Smooth muscle cell (in vitro differentiated cells): ENCODE data around the gene PVALEF. TPM values are rescaled to one million over a fixed set of nuclear protein-coding genes. Genes with fewer than 3 reads are reported as not detected.

Experiments used
- DNase-seq: peaks from one replicate; lab custom pipeline; 2025; ENCODE audit not compliant: unreplicated experiment; lab: John Stamatoyannopoulos, UW
- H2AFZ ChIP-seq: fragments of 200-600 bp; sonication (generic); 2 replicates; pipeline ENCODE4 v1.6.0; 2016; ENCODE audit warnings: antibody characterized with exemption, low read depth, mild to moderate bottlenecking
- H3F3A ChIP-seq: fragments of 200-600 bp; sonication (generic); 2 replicates; pipeline ENCODE4 v1.6.0; 2017; ENCODE audit warnings: antibody characterized with exemption, low read depth
- H3K27ac ChIP-seq: fragments of 200-600 bp; sonication (generic); 2 replicates; pipeline ENCODE4 v1.5.1; 2016; ENCODE audit warnings: low read depth, mild to moderate bottlenecking
- H3K27me3 ChIP-seq: fragments of 200-600 bp; sonication (generic); 2 replicates; pipeline ENCODE4 v1.6.1; 2016; ENCODE audit warnings: low read depth, mild to moderate bottlenecking
- H3K36me3 ChIP-seq: fragments of 200-600 bp; sonication (generic); 2 replicates; pipeline ENCODE4 v1.5.1; 2016; ENCODE audit warnings: low read depth
- H3K4me1 ChIP-seq: fragments of 200-600 bp; sonication (generic); 2 replicates; pipeline ENCODE4 v1.5.1; 2016; ENCODE audit warnings: low read depth
- H3K4me2 ChIP-seq: fragments of 200-600 bp; sonication (generic); 2 replicates; pipeline ENCODE4 v1.6.0; 2016; ENCODE audit warnings: mild to moderate bottlenecking
- H3K4me3 ChIP-seq: fragments of 200-600 bp; sonication (generic); 2 replicates; pipeline ENCODE4 v1.5.1; 2016; ENCODE audit warnings: mild to moderate bottlenecking
- H3K79me2 ChIP-seq: fragments of 200-600 bp; sonication (generic); 2 replicates; pipeline ENCODE4 v1.6.0; 2016; ENCODE audit warnings: low read depth, mild to moderate bottlenecking
- H3K9ac ChIP-seq: fragments of 200-600 bp; sonication (generic); 2 replicates; pipeline ENCODE4 v1.6.0; 2016; ENCODE audit warnings: low read depth
- H3K9me3 ChIP-seq: fragments of 200-600 bp; sonication (generic); replicated peaks from 2 replicates; pipeline ENCODE4 v1.5.1; 2016; ENCODE audit warnings: low read depth
- H4K20me1 ChIP-seq: fragments of 200-600 bp; sonication (generic); 2 replicates; pipeline ENCODE4 v1.6.0; 2016; ENCODE audit warnings: low read depth
- WGBS: methylation state at CpG from one replicate; pipeline ENCODE4 v1.1.7; 2016; ENCODE audit warnings: low lambda C conversion rate; 5-methylcytosine and 5-hydroxymethylcytosine counted together
- polyA plus RNA-seq: library from polyadenylated mRNA; unstranded; fragments of >200 nt; fragmentation: Nextera tagmentation; extraction: Ambion mirVana; gene quantifications from 2 replicates; pipeline ENCODE4 v1.2.1, GENCODE V29; 2016
- total RNA-seq: library from RNA; depleted of rRNA; stranded (reverse); fragments of >200 nt; gene quantifications from 2 replicates; pipeline ENCODE4 v1.2.3, GENCODE V29; 2014
- TF ChIP-seq, protein P1 (sequence below): fragments of 200-600 bp; sonication (generic); IDR thresholded peaks from 2 replicates; pipeline ENCODE4 v1.5.1; 2017; ENCODE audit warnings: borderline replicate concordance, mild to moderate bottlenecking, antibody characterized with exemption; ENCODE audit not compliant: insufficient read depth, poor library complexity, severe bottlenecking

Gene PVALEF
- total and polyA plus RNA-seq, 2 experiments from 2014 or later: not detected

DNA sequence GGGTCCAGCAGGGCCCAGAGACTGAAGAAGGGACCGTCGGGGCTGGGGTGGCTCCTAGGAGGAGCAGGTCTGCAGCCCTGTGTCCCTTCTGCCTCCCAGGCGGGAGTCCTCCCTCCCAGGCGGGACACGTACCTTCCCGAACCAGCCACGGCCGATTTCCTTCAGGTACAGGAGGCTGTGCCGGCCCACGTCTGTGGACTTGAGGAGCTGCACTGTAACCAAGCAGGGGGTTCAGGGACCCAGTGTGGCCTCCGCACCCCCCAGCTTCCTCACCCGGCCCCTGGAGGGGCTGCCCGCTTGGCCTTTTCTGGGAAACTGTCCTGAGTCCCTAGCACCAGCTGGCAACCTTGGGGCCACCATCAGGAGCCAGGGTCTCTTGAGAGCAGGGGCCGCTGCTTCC, 37.0 kb upstream of the PVALEF start:
- TF ChIP-seq, protein P1, sequence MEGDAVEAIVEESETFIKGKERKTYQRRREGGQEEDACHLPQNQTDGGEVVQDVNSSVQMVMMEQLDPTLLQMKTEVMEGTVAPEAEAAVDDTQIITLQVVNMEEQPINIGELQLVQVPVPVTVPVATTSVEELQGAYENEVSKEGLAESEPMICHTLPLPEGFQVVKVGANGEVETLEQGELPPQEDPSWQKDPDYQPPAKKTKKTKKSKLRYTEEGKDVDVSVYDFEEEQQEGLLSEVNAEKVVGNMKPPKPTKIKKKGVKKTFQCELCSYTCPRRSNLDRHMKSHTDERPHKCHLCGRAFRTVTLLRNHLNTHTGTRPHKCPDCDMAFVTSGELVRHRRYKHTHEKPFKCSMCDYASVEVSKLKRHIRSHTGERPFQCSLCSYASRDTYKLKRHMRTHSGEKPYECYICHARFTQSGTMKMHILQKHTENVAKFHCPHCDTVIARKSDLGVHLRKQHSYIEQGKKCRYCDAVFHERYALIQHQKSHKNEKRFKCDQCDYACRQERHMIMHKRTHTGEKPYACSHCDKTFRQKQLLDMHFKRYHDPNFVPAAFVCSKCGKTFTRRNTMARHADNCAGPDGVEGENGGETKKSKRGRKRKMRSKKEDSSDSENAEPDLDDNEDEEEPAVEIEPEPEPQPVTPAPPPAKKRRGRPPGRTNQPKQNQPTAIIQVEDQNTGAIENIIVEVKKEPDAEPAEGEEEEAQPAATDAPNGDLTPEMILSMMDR: no peak
- H3F3A ChIP-seq: no peaks in the 10 kb centered on the region

DNA sequence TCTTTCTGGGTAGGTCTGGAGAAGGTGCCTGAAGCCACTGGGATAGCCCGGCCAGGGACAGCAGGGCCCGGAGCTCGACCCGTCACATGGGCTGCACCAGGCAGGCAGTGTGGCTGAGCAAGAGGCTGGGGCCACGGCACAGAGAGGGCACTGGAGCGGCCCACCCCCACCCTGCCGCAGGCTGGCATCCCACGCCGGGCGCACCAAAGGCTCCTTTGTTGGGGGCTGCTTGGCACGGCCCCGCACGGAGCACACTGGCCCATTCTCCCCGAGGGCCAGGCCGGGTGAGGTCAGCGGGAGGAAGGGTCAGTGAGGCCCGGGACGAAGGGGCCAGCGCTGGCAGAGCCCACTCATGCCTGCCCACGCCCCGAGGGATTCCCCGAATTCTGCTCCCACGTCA, 36.5 kb upstream of the PVALEF start:
- Histone ChIP-seq H3K4me2 (no peak overlapping the region), H4K20me1 (no peaks in the 10 kb centered on the region), H3K79me2 (no peaks in the 10 kb centered on the region), H3K36me3 (no peaks in the 10 kb centered on the region), H3K9me3 (no peaks in the 10 kb centered on the region), H3F3A (no peaks in the 10 kb centered on the region), H3K9ac (no peak overlapping the region), H2AFZ (no peak overlapping the region), H3K4me3 (no peak overlapping the region), H3K27ac (no peak overlapping the region), H3K27me3 (no peaks in the 10 kb centered on the region), H3K4me1 (no peaks in the 10 kb centered on the region)
- 92% methylated on average over 23 of the region's 23 CpGs for WGBS
- no peak for DNase-seq
- TF ChIP-seq, protein P1: no peak

More for the DNA sequence above, 37.0 kb upstream of the PVALEF start:
- no peaks in the 10 kb centered on the region for H4K20me1 ChIP-seq
- H3K36me3 ChIP-seq: no peaks in the 10 kb centered on the region
- H3K9ac ChIP-seq: no peak overlapping the region
- H3K4me2 ChIP-seq: no peak overlapping the region
- H3K4me1 ChIP-seq: no peaks in the 10 kb centered on the region
- DNase-seq: no peak
- H3K79me2 ChIP-seq: no peaks in the 10 kb centered on the region
- H3K27ac ChIP-seq: no peak overlapping the region
- no peaks in the 10 kb centered on the region for H3K27me3 ChIP-seq
- H3K4me3 ChIP-seq: no peak overlapping the region
- H3K9me3 ChIP-seq: no peaks in the 10 kb centered on the region
- 90% methylated on average over 14 of the region's 14 CpGs for WGBS
- no peak overlapping the region for H2AFZ ChIP-seq

DNA sequence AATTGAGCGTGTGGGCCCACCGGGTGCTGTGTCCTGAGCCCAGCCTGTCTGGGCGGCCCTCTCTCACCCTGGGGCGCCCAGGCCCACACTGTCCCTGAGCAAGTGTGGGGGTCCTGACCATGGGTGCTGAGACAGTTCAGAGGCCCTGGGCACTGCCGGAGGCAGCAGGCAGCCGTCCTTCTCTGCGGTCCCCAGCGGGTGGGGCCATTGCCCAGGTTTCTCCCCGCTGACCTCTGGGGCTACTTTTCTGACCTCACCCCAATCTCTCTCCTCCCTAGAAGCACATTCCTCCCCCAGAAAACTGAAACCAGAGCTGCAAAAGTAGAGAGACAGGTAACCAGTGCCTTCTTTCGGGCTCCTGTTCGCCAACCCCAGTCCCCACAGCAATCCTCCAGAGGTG, 36.0 kb upstream of the PVALEF start:
- H3K9ac ChIP-seq: no peak overlapping the region
- WGBS: 86% methylated on average over 11 of the region's 11 CpGs
- no peak overlapping the region for H3K4me2 ChIP-seq
- TF ChIP-seq, protein P1: no peak
- H4K20me1 ChIP-seq: no peaks in the 10 kb centered on the region
- H3K4me3 ChIP-seq: no peak overlapping the region
- DNase-seq: no peak
- H3K36me3 ChIP-seq: no peaks in the 10 kb centered on the region
- H3K4me1 ChIP-seq: no peaks in the 10 kb centered on the region
- H3K79me2 ChIP-seq: no peaks in the 10 kb centered on the region
- no peak overlapping the region for H3K27ac ChIP-seq
- H3K9me3 ChIP-seq: no peaks in the 10 kb centered on the region
- no peak overlapping the region for H2AFZ ChIP-seq
- no peaks in the 10 kb centered on the region for H3F3A ChIP-seq
- no peaks in the 10 kb centered on the region for H3K27me3 ChIP-seq

DNA sequence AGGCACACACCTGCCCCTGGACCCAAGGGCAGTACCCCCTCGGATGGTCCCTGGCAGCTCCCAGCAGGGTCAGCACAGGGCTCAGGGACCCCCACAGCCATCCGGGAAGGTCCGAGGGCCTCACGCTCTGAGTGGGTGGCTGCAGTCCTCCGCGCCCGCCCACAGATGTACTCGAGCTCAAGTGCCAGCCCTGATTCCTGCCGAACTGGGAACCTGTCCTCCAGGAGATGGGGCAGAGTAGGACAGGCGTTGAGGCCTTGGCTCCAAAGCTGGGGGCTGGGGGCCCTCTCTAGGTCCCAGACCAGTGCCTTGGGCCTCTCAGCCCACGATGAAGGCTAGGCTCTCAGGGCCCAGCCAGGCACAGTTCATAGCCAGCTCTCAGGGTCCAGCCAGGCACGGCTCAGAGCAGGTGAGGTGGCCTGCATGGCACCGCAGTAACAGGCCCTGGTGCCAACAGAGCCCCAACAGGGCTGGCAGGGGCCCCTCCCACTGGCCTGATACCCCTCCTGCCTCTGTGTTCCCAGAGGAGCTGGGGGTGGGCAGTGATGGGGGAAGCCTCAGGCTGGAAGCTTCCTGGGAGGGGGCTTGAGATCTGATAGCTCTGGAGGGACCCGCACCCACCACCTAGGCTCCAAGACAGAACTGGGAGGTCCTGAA, 35.5 kb upstream of the PVALEF start:
- no peak for DNase-seq
- no peak overlapping the region for H2AFZ ChIP-seq
- no peaks in the 10 kb centered on the region for H3F3A ChIP-seq
- H3K27me3 ChIP-seq: no peaks in the 10 kb centered on the region
- no peak overlapping the region for H3K9ac ChIP-seq
- H3K36me3 ChIP-seq: no peaks in the 10 kb centered on the region
- H3K27ac ChIP-seq: no peak overlapping the region
- no peaks in the 10 kb centered on the region for H4K20me1 ChIP-seq
- no peak overlapping the region for H3K4me3 ChIP-seq
- H3K4me2 ChIP-seq: no peak overlapping the region
- WGBS: 79% methylated on average over 13 of the region's 14 CpGs
- TF ChIP-seq, protein P1: no peak
- H3K4me1 ChIP-seq: no peaks in the 10 kb centered on the region
- H3K79me2 ChIP-seq: no peaks in the 10 kb centered on the region
- no peaks in the 10 kb centered on the region for H3K9me3 ChIP-seq
